Measurements from ENCODE around the gene VPS26C.

VPS26C gene

DNA sequence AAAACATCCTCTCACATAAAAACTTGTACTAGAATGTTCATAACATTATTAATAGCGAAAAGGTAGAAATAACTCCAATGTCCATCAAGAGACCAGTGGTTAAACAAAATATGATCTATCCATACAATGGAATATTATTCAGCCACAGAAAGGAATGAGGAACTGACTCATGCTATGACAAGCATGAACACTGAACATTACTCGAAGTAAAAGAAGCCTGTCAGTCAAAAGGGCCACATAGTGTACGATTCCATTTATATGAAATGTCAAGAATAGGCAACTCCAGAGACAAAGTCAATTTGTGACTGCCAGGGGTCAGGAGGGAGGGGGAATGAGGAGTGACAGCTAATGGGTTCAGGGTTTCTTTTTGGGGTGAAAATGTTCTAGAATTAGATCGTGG is 2.3 kb downstream of the VPS26C start:
- no peak for ATAC-seq
- no peak for TF ChIP-seq BACH2 (CRISPR knock-in tag; IDR thresholded peaks at IDR 0.05; ENCODE audit: borderline replicate concordance)
- no peak for TF ChIP-seq CREB5 (CRISPR knock-in tag; IDR thresholded peaks at IDR 0.05; ENCODE audit: low read depth)
- no peak for TF ChIP-seq ISL1 (CRISPR knock-in tag; IDR thresholded peaks at IDR 0.05)
- TF ChIP-seq ZNF70 (CRISPR knock-in tag; IDR thresholded peaks at IDR 0.05), result no peak

DNA sequence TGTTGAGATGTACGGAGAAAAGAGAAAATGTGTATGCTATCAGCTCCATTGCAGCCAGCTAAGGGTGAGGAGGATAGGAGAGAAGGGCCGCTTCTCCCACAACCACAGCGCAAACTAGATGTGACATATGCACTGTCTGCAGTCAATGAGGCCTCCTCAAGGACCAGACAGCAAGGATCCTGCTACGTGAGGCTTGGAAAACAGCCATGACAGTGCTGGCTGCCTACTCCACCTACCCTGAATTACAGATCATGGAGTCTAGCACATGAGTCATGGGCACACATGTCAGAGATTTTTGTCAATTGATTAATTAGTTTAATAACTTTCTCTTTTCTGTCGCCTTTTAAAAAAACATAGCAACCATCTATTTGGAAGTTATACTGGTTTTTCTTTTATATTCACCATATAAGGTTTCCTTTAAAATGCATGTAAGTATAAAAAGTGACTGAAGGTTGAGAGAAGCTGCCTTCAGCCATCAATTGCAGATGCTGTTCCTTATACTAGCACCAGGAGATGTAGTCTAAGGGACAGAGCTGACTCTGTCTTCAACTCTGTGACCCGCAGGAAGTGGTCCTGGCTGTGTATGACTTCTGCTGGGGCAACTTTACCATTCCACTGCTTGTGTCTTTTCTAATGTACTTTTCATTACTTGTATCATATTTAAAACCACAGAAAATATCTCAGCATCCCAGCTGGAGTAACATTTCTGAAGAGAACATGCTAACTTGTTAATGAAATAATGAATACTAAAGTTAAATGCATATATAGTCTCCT is 3.1 kb downstream of the VPS26C start:
- no peak for ATAC-seq
- no peak for TF ChIP-seq GLIS3 (CRISPR knock-in tag; IDR thresholded peaks at IDR 0.05)
- TF ChIP-seq TCF4 (CRISPR knock-in tag; IDR thresholded peaks at IDR 0.05; ENCODE audit: borderline replicate concordance), result no peak

- TF ChIP-seq ZFP30 (CRISPR knock-in tag; IDR thresholded peaks at IDR 0.05) (no peak), RARB (CRISPR knock-in tag; IDR thresholded peaks at IDR 0.05) (no peak), GLIS3 (CRISPR knock-in tag; IDR thresholded peaks at IDR 0.05) (no peak), ZNF8 (CRISPR knock-in tag; IDR thresholded peaks at IDR 0.05) (no peak), ZC3H10 (CRISPR knock-in tag; IDR thresholded peaks at IDR 0.05) (no peak), ESRRG (CRISPR knock-in tag; IDR thresholded peaks at IDR 0.05) (no peak), CREB5 (CRISPR knock-in tag; IDR thresholded peaks at IDR 0.05; ENCODE audit: low read depth) (no peak), TOX (CRISPR knock-in tag; IDR thresholded peaks at IDR 0.05; ENCODE audit: borderline replicate concordance) (no peak), ISL1 (CRISPR knock-in tag; IDR thresholded peaks at IDR 0.05) (no peak), ZNF565 (CRISPR knock-in tag; conservative IDR thresholded peaks at IDR 0.05; ENCODE audit: low read depth) (no peak), POU6F1 (CRISPR knock-in tag; IDR thresholded peaks at IDR 0.05; ENCODE audit: borderline replicate concordance, low read depth) (no peak), ZFP3 (CRISPR knock-in tag; IDR thresholded peaks at IDR 0.05) (no peak), TCF4 (CRISPR knock-in tag; IDR thresholded peaks at IDR 0.05; ENCODE audit: borderline replicate concordance) (no peak), SNAI2 (CRISPR knock-in tag; IDR thresholded peaks at IDR 0.05) (no peak), ARNTL (CRISPR knock-in tag; IDR thresholded peaks at IDR 0.05; ENCODE audit: borderline replicate concordance, low read depth) (no peak), OSR1 (CRISPR knock-in tag; IDR thresholded peaks at IDR 0.05) (no peak)
- TF ChIP-seq, protein P1, sequence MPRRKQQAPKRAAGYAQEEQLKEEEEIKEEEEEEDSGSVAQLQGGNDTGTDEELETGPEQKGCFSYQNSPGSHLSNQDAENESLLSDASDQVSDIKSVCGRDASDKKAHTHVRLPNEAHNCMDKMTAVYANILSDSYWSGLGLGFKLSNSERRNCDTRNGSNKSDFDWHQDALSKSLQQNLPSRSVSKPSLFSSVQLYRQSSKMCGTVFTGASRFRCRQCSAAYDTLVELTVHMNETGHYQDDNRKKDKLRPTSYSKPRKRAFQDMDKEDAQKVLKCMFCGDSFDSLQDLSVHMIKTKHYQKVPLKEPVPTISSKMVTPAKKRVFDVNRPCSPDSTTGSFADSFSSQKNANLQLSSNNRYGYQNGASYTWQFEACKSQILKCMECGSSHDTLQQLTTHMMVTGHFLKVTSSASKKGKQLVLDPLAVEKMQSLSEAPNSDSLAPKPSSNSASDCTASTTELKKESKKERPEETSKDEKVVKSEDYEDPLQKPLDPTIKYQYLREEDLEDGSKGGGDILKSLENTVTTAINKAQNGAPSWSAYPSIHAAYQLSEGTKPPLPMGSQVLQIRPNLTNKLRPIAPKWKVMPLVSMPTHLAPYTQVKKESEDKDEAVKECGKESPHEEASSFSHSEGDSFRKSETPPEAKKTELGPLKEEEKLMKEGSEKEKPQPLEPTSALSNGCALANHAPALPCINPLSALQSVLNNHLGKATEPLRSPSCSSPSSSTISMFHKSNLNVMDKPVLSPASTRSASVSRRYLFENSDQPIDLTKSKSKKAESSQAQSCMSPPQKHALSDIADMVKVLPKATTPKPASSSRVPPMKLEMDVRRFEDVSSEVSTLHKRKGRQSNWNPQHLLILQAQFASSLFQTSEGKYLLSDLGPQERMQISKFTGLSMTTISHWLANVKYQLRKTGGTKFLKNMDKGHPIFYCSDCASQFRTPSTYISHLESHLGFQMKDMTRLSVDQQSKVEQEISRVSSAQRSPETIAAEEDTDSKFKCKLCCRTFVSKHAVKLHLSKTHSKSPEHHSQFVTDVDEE (CRISPR knock-in tag; IDR thresholded peaks at IDR 0.05), result no peak
- TF ChIP-seq, protein P2, sequence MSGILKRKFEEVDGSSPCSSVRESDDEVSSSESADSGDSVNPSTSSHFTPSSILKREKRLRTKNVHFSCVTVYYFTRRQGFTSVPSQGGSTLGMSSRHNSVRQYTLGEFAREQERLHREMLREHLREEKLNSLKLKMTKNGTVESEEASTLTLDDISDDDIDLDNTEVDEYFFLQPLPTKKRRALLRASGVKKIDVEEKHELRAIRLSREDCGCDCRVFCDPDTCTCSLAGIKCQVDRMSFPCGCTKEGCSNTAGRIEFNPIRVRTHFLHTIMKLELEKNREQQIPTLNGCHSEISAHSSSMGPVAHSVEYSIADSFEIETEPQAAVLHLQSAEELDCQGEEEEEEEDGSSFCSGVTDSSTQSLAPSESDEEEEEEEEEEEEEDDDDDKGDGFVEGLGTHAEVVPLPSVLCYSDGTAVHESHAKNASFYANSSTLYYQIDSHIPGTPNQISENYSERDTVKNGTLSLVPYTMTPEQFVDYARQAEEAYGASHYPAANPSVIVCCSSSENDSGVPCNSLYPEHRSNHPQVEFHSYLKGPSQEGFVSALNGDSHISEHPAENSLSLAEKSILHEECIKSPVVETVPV (CRISPR knock-in tag; IDR thresholded peaks at IDR 0.05), result no peak
- TF ChIP-seq, protein P3, sequence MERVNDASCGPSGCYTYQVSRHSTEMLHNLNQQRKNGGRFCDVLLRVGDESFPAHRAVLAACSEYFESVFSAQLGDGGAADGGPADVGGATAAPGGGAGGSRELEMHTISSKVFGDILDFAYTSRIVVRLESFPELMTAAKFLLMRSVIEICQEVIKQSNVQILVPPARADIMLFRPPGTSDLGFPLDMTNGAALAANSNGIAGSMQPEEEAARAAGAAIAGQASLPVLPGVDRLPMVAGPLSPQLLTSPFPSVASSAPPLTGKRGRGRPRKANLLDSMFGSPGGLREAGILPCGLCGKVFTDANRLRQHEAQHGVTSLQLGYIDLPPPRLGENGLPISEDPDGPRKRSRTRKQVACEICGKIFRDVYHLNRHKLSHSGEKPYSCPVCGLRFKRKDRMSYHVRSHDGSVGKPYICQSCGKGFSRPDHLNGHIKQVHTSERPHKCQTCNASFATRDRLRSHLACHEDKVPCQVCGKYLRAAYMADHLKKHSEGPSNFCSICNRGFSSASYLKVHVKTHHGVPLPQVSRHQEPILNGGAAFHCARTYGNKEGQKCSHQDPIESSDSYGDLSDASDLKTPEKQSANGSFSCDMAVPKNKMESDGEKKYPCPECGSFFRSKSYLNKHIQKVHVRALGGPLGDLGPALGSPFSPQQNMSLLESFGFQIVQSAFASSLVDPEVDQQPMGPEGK (CRISPR knock-in tag; IDR thresholded peaks at IDR 0.05; ENCODE audit: borderline replicate concordance), result no peak
- ATAC-seq, result no peak
These were observed 7.7 kb downstream of the VPS26C start for GRCh38 chr21:37259426-37259825.
